NCI-H69 (cell line): ENCODE results near the gene PECR.

Experiments used
- DNase-seq: peaks from one replicate; lab custom pipeline; 2025; lab: John Stamatoyannopoulos, UW

PECR gene

GRCh38 chr2:216071111-216071851, 10.3 kb downstream of the PECR start:
- DNase-seq: no peak

- no peak for DNase-seq
These were observed 11.4 kb downstream of the PECR start for GRCh38 chr2:216070195-216070594.

GRCh38 chr2:216069028-216069427, 12.6 kb downstream of the PECR start:
- no peak for DNase-seq

- no peak for DNase-seq
These were observed 15.4 kb downstream of the PECR start for GRCh38 chr2:216066230-216066629.

GRCh38 chr2:216064665-216065064, 16.9 kb downstream of the PECR start:
- DNase-seq: no peak

- no peak for DNase-seq
These were observed 17.5 kb downstream of the PECR start for GRCh38 chr2:216064014-216064630.

- peak; percentile 33 for DNase-seq
These were observed 22.3 kb downstream of the PECR start for GRCh38 chr2:216059233-216059834.

- DNase-seq: no peak
These were observed 23.9 kb downstream of the PECR start for GRCh38 chr2:216057688-216058193.

- DNase-seq: no peak
These were observed 24.9 kb downstream of the PECR start for GRCh38 chr2:216056739-216057138.

GRCh38 chr2:216055680-216056079, 25.9 kb downstream of the PECR start:
- DNase-seq: no peak

GRCh38 chr2:216052420-216052819, 29.2 kb downstream of the PECR start:
- no peak for DNase-seq

GRCh38 chr2:216051350-216051749, 30.3 kb downstream of the PECR start:
- no peak for DNase-seq

GRCh38 chr2:216049452-216049851, 32.2 kb downstream of the PECR start:
- no peak for DNase-seq

GRCh38 chr2:216047397-216047796, 34.2 kb downstream of the PECR start:
- no peak for DNase-seq

GRCh38 chr2:216044883-216045486, 36.6 kb downstream of the PECR start:
- no peak for DNase-seq

GRCh38 chr2:216043949-216044348, 37.7 kb downstream of the PECR start:
- DNase-seq: no peak

- DNase-seq: no peak
These were observed 40.2 kb downstream of the PECR start for GRCh38 chr2:216041438-216041837.

- no peak for DNase-seq
These were observed 41.7 kb downstream of the PECR start for GRCh38 chr2:216039918-216040317.

GRCh38 chr2:216034065-216034464, 47.5 kb downstream of the PECR start:
- peak; percentile 52 for DNase-seq

- no peak for DNase-seq
These were observed 48.2 kb downstream of the PECR start for GRCh38 chr2:216033403-216033802.

- no peak for DNase-seq
These were observed 49.5 kb downstream of the PECR start for GRCh38 chr2:216031960-216032689.

GRCh38 chr2:216030216-216030615, 51.4 kb downstream of the PECR start:
- DNase-seq: no peak
